ENCODE results near the gene ARID4B.
A peak's percentile ranks its signal among the peaks of the same experiment; 100 is the strongest.
"Not testable (repeated sequence)": the region's sequence is repeated elsewhere in the genome, so short reads cannot be mapped to it uniquely, and the experiment has no call there.

Gene ARID4B

GRCh38 chr1:235320521-235321179, 7.3 kb downstream of the ARID4B start:
- Histone ChIP-seq H3K36me3 (replicated peaks) (peaks cover 23% of the 10 kb centered on the region; the same call in 1 of the 2 replicates), H3K4me3 (no peak overlapping the region), H3K4me1 (peaks cover 5% of the 10 kb centered on the region), H3K9me3 (no peaks in the 10 kb centered on the region), H3K27me3 (ENCODE audit: low read depth) (no peaks in the 10 kb centered on the region)
- in situ Hi-C loops (cut with MboI; ENCODE audit: low sequenced_read_pairs): no loop called here
- DNase-seq (ENCODE audit: low spot score in 2 of 2): no peak

GRCh38 chr1:235319255-235319654, 8.7 kb downstream of the ARID4B start:
- in situ Hi-C loops (cut with MboI; ENCODE audit: low sequenced_read_pairs): no loop called here
- Histone ChIP-seq H3K4me3 (no peak overlapping the region), H3K4me1 (peaks cover 2% of the 10 kb centered on the region), H3K27me3 (ENCODE audit: low read depth) (no peaks in the 10 kb centered on the region), H3K9me3 (no peaks in the 10 kb centered on the region), H3K36me3 (replicated peaks) (peaks cover 20% of the 10 kb centered on the region; the same call in 1 of the 2 replicates)
- DNase-seq (ENCODE audit: low spot score in 2 of 2): no peak

- in situ Hi-C loops (cut with MboI; ENCODE audit: low sequenced_read_pairs): no loop called here
- Histone ChIP-seq H3K27me3 (ENCODE audit: low read depth) (no peaks in the 10 kb centered on the region), H3K9me3 (no peaks in the 10 kb centered on the region), H3K4me1 (peaks cover 7% of the 10 kb centered on the region), H3K36me3 (replicated peaks) (peaks cover 16% of the 10 kb centered on the region; the same call in 1 of the 2 replicates), H3K4me3 (no peak overlapping the region)
- DNase-seq (ENCODE audit: low spot score in 2 of 2): no peak
Observed at GRCh38 chr1:235317168-235317567, 10.8 kb downstream of the ARID4B start.

- DNase-seq (ENCODE audit: low spot score in 2 of 2): no peak
- H3K9me3 ChIP-seq: no peaks in the 10 kb centered on the region
- H3K36me3 ChIP-seq (replicated peaks): peaks cover 23% of the 10 kb centered on the region; the same call in 1 of the 2 replicates
- H3K27me3 ChIP-seq (ENCODE audit: low read depth): no peaks in the 10 kb centered on the region
- in situ Hi-C loops (cut with MboI; ENCODE audit: low sequenced_read_pairs): no loop called here
- H3K4me1 ChIP-seq: peaks cover 7% of the 10 kb centered on the region
- no peak overlapping the region for H3K4me3 ChIP-seq
Observed at GRCh38 chr1:235315735-235316134, 12.2 kb downstream of the ARID4B start.

GRCh38 chr1:235315173-235315572, 12.8 kb downstream of the ARID4B start:
- no peak for DNase-seq (ENCODE audit: low spot score in 2 of 2)
- Histone ChIP-seq H3K27me3 (ENCODE audit: low read depth) (no peaks in the 10 kb centered on the region), H3K4me1 (peaks cover 10% of the 10 kb centered on the region), H3K36me3 (replicated peaks) (peaks cover 19% of the 10 kb centered on the region), H3K4me3 (no peak overlapping the region), H3K9me3 (no peaks in the 10 kb centered on the region)
- in situ Hi-C loops (cut with MboI; ENCODE audit: low sequenced_read_pairs): no loop called here

GRCh38 chr1:235313931-235314678, 13.9 kb downstream of the ARID4B start:
- Histone ChIP-seq H3K36me3 (replicated peaks) (peaks cover 14% of the 10 kb centered on the region), H3K27me3 (ENCODE audit: low read depth) (no peaks in the 10 kb centered on the region), H3K9me3 (no peaks in the 10 kb centered on the region), H3K4me3 (no peak overlapping the region), H3K4me1 (peaks cover 12% of the 10 kb centered on the region)
- DNase-seq (ENCODE audit: low spot score in 2 of 2): no peak
- in situ Hi-C loops (cut with MboI; ENCODE audit: low sequenced_read_pairs): no loop called here

GRCh38 chr1:235313262-235313661, 14.7 kb downstream of the ARID4B start:
- in situ Hi-C loops (cut with MboI; ENCODE audit: low sequenced_read_pairs): no loop called here
- Histone ChIP-seq H3K4me3 (no peak overlapping the region), H3K9me3 (no peaks in the 10 kb centered on the region), H3K4me1 (peaks cover 12% of the 10 kb centered on the region), H3K27me3 (ENCODE audit: low read depth) (no peaks in the 10 kb centered on the region), H3K36me3 (replicated peaks) (peaks cover 8% of the 10 kb centered on the region)
- DNase-seq (ENCODE audit: low spot score in 2 of 2): no peak

GRCh38 chr1:235309206-235309605, 18.8 kb downstream of the ARID4B start:
- H3K27me3 ChIP-seq (ENCODE audit: low read depth); H3K36me3 ChIP-seq (replicated peaks); H3K4me3 ChIP-seq; in situ Hi-C loops (cut with MboI; ENCODE audit: low sequenced_read_pairs); DNase-seq (ENCODE audit: low spot score in 2 of 2); H3K9me3 ChIP-seq: not testable (repeated sequence)
- peaks cover 32% of the 10 kb centered on the region for H3K4me1 ChIP-seq

- no peak overlapping the region for H3K4me3 ChIP-seq
- peaks cover 28% of the 10 kb centered on the region for H3K4me1 ChIP-seq
- in situ Hi-C loops (cut with MboI; ENCODE audit: low sequenced_read_pairs): no loop called here
- H3K36me3 ChIP-seq (replicated peaks): peaks cover 8% of the 10 kb centered on the region
- H3K9me3 ChIP-seq: no peaks in the 10 kb centered on the region
- H3K27me3 ChIP-seq (ENCODE audit: low read depth): no peaks in the 10 kb centered on the region
- DNase-seq (ENCODE audit: low spot score in 2 of 2): no peak
Observed at GRCh38 chr1:235307158-235308124, 20.5 kb downstream of the ARID4B start.

- in situ Hi-C loops (cut with MboI; ENCODE audit: low sequenced_read_pairs): no loop called here
- peak in 1 of 2 experiments; percentile 36 for DNase-seq (ENCODE audit: low spot score in 2 of 2)
- H3K4me3 ChIP-seq: no peak overlapping the region
- no peaks in the 10 kb centered on the region for H3K36me3 ChIP-seq (replicated peaks)
- H3K4me1 ChIP-seq: peaks cover 22% of the 10 kb centered on the region
- no peaks in the 10 kb centered on the region for H3K9me3 ChIP-seq
- H3K27me3 ChIP-seq (ENCODE audit: low read depth): no peaks in the 10 kb centered on the region
Observed at GRCh38 chr1:235304549-235305451, 23.2 kb downstream of the ARID4B start.

- no peak for DNase-seq (ENCODE audit: low spot score in 2 of 2)
- Histone ChIP-seq H3K4me3 (no peak overlapping the region), H3K27me3 (ENCODE audit: low read depth) (no peaks in the 10 kb centered on the region)
Observed at GRCh38 chr1:235302143-235302542, 25.8 kb downstream of the ARID4B start.

GRCh38 chr1:235299169-235299858, 28.7 kb downstream of the ARID4B start:
- H3K27me3 ChIP-seq (ENCODE audit: low read depth): no peaks in the 10 kb centered on the region
- H3K4me3 ChIP-seq: no peak overlapping the region
- in situ Hi-C loops (cut with MboI; ENCODE audit: low sequenced_read_pairs): no loop called here
- no peak for DNase-seq (ENCODE audit: low spot score in 2 of 2)
- H3K36me3 ChIP-seq (replicated peaks): no peaks in the 10 kb centered on the region
- H3K9me3 ChIP-seq: peaks cover 4% of the 10 kb centered on the region
- peaks cover 6% of the 10 kb centered on the region for H3K4me1 ChIP-seq

More at GRCh38 chr1:235302143-235302542, 25.8 kb downstream of the ARID4B start:
- Histone ChIP-seq H3K4me1 (peaks cover 24% of the 10 kb centered on the region), H3K9me3 (peaks cover under 1% of the 10 kb centered on the region), H3K36me3 (replicated peaks) (no peaks in the 10 kb centered on the region)
- in situ Hi-C loops (cut with MboI; ENCODE audit: low sequenced_read_pairs): no loop called here
